ENCODE measurements around the gene ZNF644. TPM values are rescaled to one million over a fixed set of nuclear protein-coding genes. Genes with fewer than 3 reads are reported as not detected.

The ZNF644 gene
- total RNA-seq, 1 donor = 58.8 TPM

GRCh38 chr1:91006113-91006908 is 15.5 kb downstream of the ZNF644 start:
- no peak overlapping the region for H3K4me3 ChIP-seq (ENCODE audit: low read depth, low read length)
- no peak for DNase-seq (ENCODE audit: low read depth)
- TF ChIP-seq CTCF (IDR thresholded peaks at IDR 0.05; ENCODE audit: insufficient read depth, low read length) = no peak

- no peak overlapping the region for H3K4me3 ChIP-seq (ENCODE audit: low read depth, low read length)
- TF ChIP-seq CTCF (IDR thresholded peaks at IDR 0.05; ENCODE audit: insufficient read depth, low read length) = no peak
- DNase-seq (ENCODE audit: low read depth) = no peak
Observed at GRCh38 chr1:91005285-91005684, 16.6 kb downstream of the ZNF644 start.

- DNase-seq (ENCODE audit: low read depth) = no peak
- H3K4me3 ChIP-seq (ENCODE audit: low read depth, low read length) = no peak overlapping the region
- no peak for TF ChIP-seq CTCF (IDR thresholded peaks at IDR 0.05; ENCODE audit: insufficient read depth, low read length)
Observed at GRCh38 chr1:91004145-91004544, 17.7 kb downstream of the ZNF644 start.

- TF ChIP-seq CTCF (IDR thresholded peaks at IDR 0.05; ENCODE audit: insufficient read depth, low read length) = no peak
- no peak overlapping the region for H3K4me3 ChIP-seq (ENCODE audit: low read depth, low read length)
- no peak for DNase-seq (ENCODE audit: low read depth)
Observed at GRCh38 chr1:90996742-90997413, 25.0 kb downstream of the ZNF644 start.

- no peak for TF ChIP-seq CTCF (IDR thresholded peaks at IDR 0.05; ENCODE audit: insufficient read depth, low read length)
- no peak overlapping the region for H3K4me3 ChIP-seq (ENCODE audit: low read depth, low read length)
- DNase-seq (ENCODE audit: low read depth) = no peak
Observed at GRCh38 chr1:90995311-90995894, 26.4 kb downstream of the ZNF644 start.

- no peak for DNase-seq (ENCODE audit: low read depth)
- TF ChIP-seq CTCF (IDR thresholded peaks at IDR 0.05; ENCODE audit: insufficient read depth, low read length) = no peak
- H3K4me3 ChIP-seq (ENCODE audit: low read depth, low read length) = no peak overlapping the region
Observed at GRCh38 chr1:90994461-90994860, 27.4 kb downstream of the ZNF644 start.

Data from fibroblast of the aortic adventitia (primary cell).